ENCODE results near the gene PLPP3.

The PLPP3 gene

GRCh38 chr1:56502700-56503245 is 76.6 kb downstream of the PLPP3 start:
- peaks cover 13% of the 10 kb centered on the region for H3K36me3 ChIP-seq (ENCODE audit: control insufficient read depth, insufficient read depth, low read length)
- no peaks in the 10 kb centered on the region for H3K27me3 ChIP-seq (ENCODE audit: control insufficient read depth, insufficient read depth, low read length, poor library complexity, severe bottlenecking)
- H3K4me3 ChIP-seq (ENCODE audit: insufficient read depth, low read depth, low read length), result no peak overlapping the region
- WGBS, 2 experiments, result 90 to 94% methylated on average over 7 of the region's 7 CpGs
- no peaks in the 10 kb centered on the region for H3K9me3 ChIP-seq (ENCODE audit: control insufficient read depth, low read length)
- H3K4me1 ChIP-seq (ENCODE audit: control insufficient read depth, insufficient read depth, low read length), result peaks cover 4% of the 10 kb centered on the region
- no peak overlapping the region for H3K27ac ChIP-seq (ENCODE audit: insufficient read depth, low read depth, low read length, poor library complexity, severe bottlenecking)

- no peak overlapping the region for H3K27ac ChIP-seq (ENCODE audit: insufficient read depth, low read depth, low read length, poor library complexity, severe bottlenecking)
- no peak overlapping the region for H3K4me3 ChIP-seq (ENCODE audit: insufficient read depth, low read depth, low read length)
- peaks cover 4% of the 10 kb centered on the region for H3K4me1 ChIP-seq (ENCODE audit: control insufficient read depth, insufficient read depth, low read length)
- H3K9me3 ChIP-seq (ENCODE audit: control insufficient read depth, low read length), result no peaks in the 10 kb centered on the region
- H3K36me3 ChIP-seq (ENCODE audit: control insufficient read depth, insufficient read depth, low read length), result peaks cover 8% of the 10 kb centered on the region
- 94 to 97% methylated on average over 3 of the region's 3 CpGs for WGBS, 2 experiments
- H3K27me3 ChIP-seq (ENCODE audit: control insufficient read depth, insufficient read depth, low read length, poor library complexity, severe bottlenecking), result no peaks in the 10 kb centered on the region
These were observed 77.5 kb downstream of the PLPP3 start for GRCh38 chr1:56501888-56502287.

- H3K27ac ChIP-seq (ENCODE audit: insufficient read depth, low read depth, low read length, poor library complexity, severe bottlenecking), result no peak overlapping the region
- peaks cover under 1% of the 10 kb centered on the region for H3K4me1 ChIP-seq (ENCODE audit: control insufficient read depth, insufficient read depth, low read length)
- H3K27me3 ChIP-seq (ENCODE audit: control insufficient read depth, insufficient read depth, low read length, poor library complexity, severe bottlenecking), result no peaks in the 10 kb centered on the region
- peaks cover 8% of the 10 kb centered on the region for H3K36me3 ChIP-seq (ENCODE audit: control insufficient read depth, insufficient read depth, low read length)
- no peaks in the 10 kb centered on the region for H3K9me3 ChIP-seq (ENCODE audit: control insufficient read depth, low read length)
- WGBS, 2 experiments, result 100% methylated on average over 1 of the region's 1 CpG
- no peak overlapping the region for H3K4me3 ChIP-seq (ENCODE audit: insufficient read depth, low read depth, low read length)
These were observed 77.9 kb downstream of the PLPP3 start for GRCh38 chr1:56501426-56501825.

- Histone ChIP-seq H3K27me3 (ENCODE audit: control insufficient read depth, insufficient read depth, low read length, poor library complexity, severe bottlenecking) (no peaks in the 10 kb centered on the region), H3K4me3 (ENCODE audit: insufficient read depth, low read depth, low read length) (no peak overlapping the region), H3K9me3 (ENCODE audit: control insufficient read depth, low read length) (no peaks in the 10 kb centered on the region), H3K27ac (ENCODE audit: insufficient read depth, low read depth, low read length, poor library complexity, severe bottlenecking) (no peak overlapping the region), H3K4me1 (ENCODE audit: control insufficient read depth, insufficient read depth, low read length) (peaks cover 12% of the 10 kb centered on the region), H3K36me3 (ENCODE audit: control insufficient read depth, insufficient read depth, low read length) (peaks cover 7% of the 10 kb centered on the region)
- 90 to 91% methylated on average over 12 of the region's 12 CpGs for WGBS, 2 experiments
These were observed 82.3 kb downstream of the PLPP3 start for GRCh38 chr1:56496821-56497772.

- Histone ChIP-seq H3K36me3 (ENCODE audit: control insufficient read depth, insufficient read depth, low read length) (peaks cover 7% of the 10 kb centered on the region), H3K4me1 (ENCODE audit: control insufficient read depth, insufficient read depth, low read length) (peaks cover 17% of the 10 kb centered on the region), H3K27ac (ENCODE audit: insufficient read depth, low read depth, low read length, poor library complexity, severe bottlenecking) (no peak overlapping the region), H3K27me3 (ENCODE audit: control insufficient read depth, insufficient read depth, low read length, poor library complexity, severe bottlenecking) (no peaks in the 10 kb centered on the region), H3K4me3 (ENCODE audit: insufficient read depth, low read depth, low read length) (no peak overlapping the region), H3K9me3 (ENCODE audit: control insufficient read depth, low read length) (no peaks in the 10 kb centered on the region)
- 87 to 95% methylated on average over 2 of the region's 2 CpGs for WGBS, 2 experiments
These were observed 83.2 kb downstream of the PLPP3 start for GRCh38 chr1:56496158-56496557.

GRCh38 chr1:56495538-56495937 is 83.8 kb downstream of the PLPP3 start:
- Histone ChIP-seq H3K4me3 (ENCODE audit: insufficient read depth, low read depth, low read length) (no peak overlapping the region), H3K36me3 (ENCODE audit: control insufficient read depth, insufficient read depth, low read length) (peaks cover 7% of the 10 kb centered on the region), H3K27ac (ENCODE audit: insufficient read depth, low read depth, low read length, poor library complexity, severe bottlenecking) (no peak overlapping the region), H3K27me3 (ENCODE audit: control insufficient read depth, insufficient read depth, low read length, poor library complexity, severe bottlenecking) (no peaks in the 10 kb centered on the region), H3K9me3 (ENCODE audit: control insufficient read depth, low read length) (no peaks in the 10 kb centered on the region), H3K4me1 (ENCODE audit: control insufficient read depth, insufficient read depth, low read length) (peaks cover 18% of the 10 kb centered on the region)
- 88 to 92% methylated on average over 10 of the region's 10 CpGs for WGBS, 2 experiments

- peaks cover 18% of the 10 kb centered on the region for H3K4me1 ChIP-seq (ENCODE audit: control insufficient read depth, insufficient read depth, low read length)
- H3K9me3 ChIP-seq (ENCODE audit: control insufficient read depth, low read length), result no peaks in the 10 kb centered on the region
- peak overlapping the region; percentile 68 for H3K27ac ChIP-seq (ENCODE audit: insufficient read depth, low read depth, low read length, poor library complexity, severe bottlenecking)
- WGBS, 2 experiments, result 46 to 55% methylated on average over 4 to 5 of the region's 5 CpGs
- H3K27me3 ChIP-seq (ENCODE audit: control insufficient read depth, insufficient read depth, low read length, poor library complexity, severe bottlenecking), result no peaks in the 10 kb centered on the region
- H3K4me3 ChIP-seq (ENCODE audit: insufficient read depth, low read depth, low read length), result no peak overlapping the region
- H3K36me3 ChIP-seq (ENCODE audit: control insufficient read depth, insufficient read depth, low read length), result peaks cover 7% of the 10 kb centered on the region
These were observed 85.1 kb downstream of the PLPP3 start for GRCh38 chr1:56494306-56494705.

GRCh38 chr1:56493826-56494225 is 85.5 kb downstream of the PLPP3 start:
- Histone ChIP-seq H3K9me3 (ENCODE audit: control insufficient read depth, low read length) (no peaks in the 10 kb centered on the region), H3K4me1 (ENCODE audit: control insufficient read depth, insufficient read depth, low read length) (peaks cover 18% of the 10 kb centered on the region), H3K27me3 (ENCODE audit: control insufficient read depth, insufficient read depth, low read length, poor library complexity, severe bottlenecking) (no peaks in the 10 kb centered on the region), H3K4me3 (ENCODE audit: insufficient read depth, low read depth, low read length) (no peak overlapping the region), H3K27ac (ENCODE audit: insufficient read depth, low read depth, low read length, poor library complexity, severe bottlenecking) (no peak overlapping the region), H3K36me3 (ENCODE audit: control insufficient read depth, insufficient read depth, low read length) (peaks cover 7% of the 10 kb centered on the region)
- WGBS, 2 experiments, result 100% methylated on average over 1 to 2 of the region's 2 CpGs

GRCh38 chr1:56491441-56491840 is 87.9 kb downstream of the PLPP3 start:
- peaks cover 18% of the 10 kb centered on the region for H3K4me1 ChIP-seq (ENCODE audit: control insufficient read depth, insufficient read depth, low read length)
- H3K27ac ChIP-seq (ENCODE audit: insufficient read depth, low read depth, low read length, poor library complexity, severe bottlenecking), result no peak overlapping the region
- H3K36me3 ChIP-seq (ENCODE audit: control insufficient read depth, insufficient read depth, low read length), result peaks cover 7% of the 10 kb centered on the region
- no peaks in the 10 kb centered on the region for H3K9me3 ChIP-seq (ENCODE audit: control insufficient read depth, low read length)
- 83 to 86% methylated on average over 5 of the region's 5 CpGs for WGBS, 2 experiments
- H3K4me3 ChIP-seq (ENCODE audit: insufficient read depth, low read depth, low read length), result no peak overlapping the region
- no peaks in the 10 kb centered on the region for H3K27me3 ChIP-seq (ENCODE audit: control insufficient read depth, insufficient read depth, low read length, poor library complexity, severe bottlenecking)

GRCh38 chr1:56490619-56491018 is 88.7 kb downstream of the PLPP3 start:
- H3K4me1 ChIP-seq (ENCODE audit: control insufficient read depth, insufficient read depth, low read length), result peaks cover 17% of the 10 kb centered on the region
- H3K4me3 ChIP-seq (ENCODE audit: insufficient read depth, low read depth, low read length), result no peak overlapping the region
- no peaks in the 10 kb centered on the region for H3K27me3 ChIP-seq (ENCODE audit: control insufficient read depth, insufficient read depth, low read length, poor library complexity, severe bottlenecking)
- 80 to 94% methylated on average over 2 of the region's 2 CpGs for WGBS, 2 experiments
- H3K36me3 ChIP-seq (ENCODE audit: control insufficient read depth, insufficient read depth, low read length), result peaks cover 7% of the 10 kb centered on the region
- H3K27ac ChIP-seq (ENCODE audit: insufficient read depth, low read depth, low read length, poor library complexity, severe bottlenecking), result no peak overlapping the region
- no peaks in the 10 kb centered on the region for H3K9me3 ChIP-seq (ENCODE audit: control insufficient read depth, low read length)
